Activated effector memory CD4-positive, alpha-beta T cell treated with Interleukin-2 at 50 U/mL for 16 hours (primary cell): ENCODE data around the gene RPS3A.
"Not testable (repeated sequence)": the region's sequence is repeated elsewhere in the genome, so short reads cannot be mapped to it uniquely, and the experiment has no call there.

ENCODE experiments used
- DNase-seq: peaks from one replicate; pipeline ENCODE4 v3.0.0-alpha.2; 2020

Gene RPS3A

DNA sequence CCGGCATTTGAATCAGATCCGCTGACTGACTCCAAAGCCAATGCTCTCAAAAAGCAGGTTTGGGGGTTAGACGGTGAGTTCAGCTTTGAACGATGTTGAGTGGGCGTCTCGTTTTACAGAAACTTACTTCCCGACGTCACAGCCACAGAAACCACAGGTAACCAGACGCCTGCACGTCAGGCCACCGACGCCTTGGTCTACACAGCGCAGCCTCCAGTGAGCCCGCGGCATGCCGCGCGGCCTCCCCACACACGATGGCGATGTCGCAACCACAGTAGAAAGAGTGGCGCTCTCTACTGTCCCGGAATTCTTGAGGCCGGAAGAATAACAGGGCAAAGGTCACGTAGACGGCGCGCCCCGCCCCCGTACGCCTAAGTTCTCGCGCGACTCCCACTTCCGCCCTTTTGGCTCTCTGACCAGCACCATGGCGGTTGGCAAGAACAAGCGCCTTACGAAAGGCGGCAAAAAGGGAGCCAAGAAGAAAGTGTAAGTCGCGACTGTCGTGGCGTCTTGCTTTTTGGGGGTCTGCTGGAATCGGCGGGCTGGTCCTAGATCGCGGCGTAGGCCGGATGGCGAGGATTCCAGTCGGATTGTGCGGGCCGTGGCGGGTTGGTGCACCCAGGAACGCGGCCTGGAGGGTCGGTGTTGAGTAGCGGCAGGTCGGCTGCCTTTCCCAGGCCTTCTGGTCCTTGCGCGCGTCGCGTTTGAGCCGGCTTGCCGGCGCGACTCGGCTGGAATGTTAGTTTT, at the start of gene RPS3A:
Gene RPS3A, plus strand, starts transcription at position 400 of the 747 bp plus-strand sequence. Its CDS starts 25 bp downstream, at position 425.
- DNase-seq = peak; percentile 99

DNA sequence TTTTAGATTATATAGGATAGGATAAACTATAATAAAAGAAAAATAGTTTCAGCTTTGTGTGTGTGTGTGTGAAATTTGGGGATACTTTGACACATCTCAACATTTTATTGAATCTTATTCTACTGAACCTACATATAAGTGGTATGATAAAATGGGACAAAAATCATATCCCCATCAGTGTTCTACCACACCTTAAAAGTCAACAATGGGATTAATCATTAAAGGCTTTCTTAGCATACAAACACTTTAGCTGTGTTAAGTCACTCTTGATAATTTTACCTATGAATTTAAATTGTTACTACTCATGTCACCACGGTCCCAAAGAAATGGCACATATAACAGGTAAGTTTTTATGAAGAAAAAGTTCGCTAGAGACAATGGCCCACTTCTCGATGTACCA, 46.6 kb upstream of the RPS3A start:
- DNase-seq = no peak

DNA sequence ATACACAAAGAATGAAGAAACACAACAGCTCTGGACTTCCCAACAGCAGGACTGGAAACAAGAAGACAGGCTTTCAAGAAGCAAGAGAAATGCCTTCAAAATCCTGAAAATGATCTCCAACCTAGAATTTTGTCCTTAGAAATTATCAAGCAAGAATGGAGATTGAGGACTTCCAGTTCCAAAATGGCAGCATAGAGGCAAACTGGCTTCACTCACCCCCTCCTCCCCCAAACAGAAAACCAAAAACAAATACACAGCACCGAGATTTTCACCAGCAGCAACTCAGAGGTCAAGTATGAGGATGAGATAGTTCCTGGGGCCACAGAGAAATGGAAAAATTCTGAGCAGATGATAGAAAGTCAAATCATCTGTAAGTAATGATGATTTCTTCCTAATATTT, 43.9 kb upstream of the RPS3A start:
- DNase-seq = no peak

DNA sequence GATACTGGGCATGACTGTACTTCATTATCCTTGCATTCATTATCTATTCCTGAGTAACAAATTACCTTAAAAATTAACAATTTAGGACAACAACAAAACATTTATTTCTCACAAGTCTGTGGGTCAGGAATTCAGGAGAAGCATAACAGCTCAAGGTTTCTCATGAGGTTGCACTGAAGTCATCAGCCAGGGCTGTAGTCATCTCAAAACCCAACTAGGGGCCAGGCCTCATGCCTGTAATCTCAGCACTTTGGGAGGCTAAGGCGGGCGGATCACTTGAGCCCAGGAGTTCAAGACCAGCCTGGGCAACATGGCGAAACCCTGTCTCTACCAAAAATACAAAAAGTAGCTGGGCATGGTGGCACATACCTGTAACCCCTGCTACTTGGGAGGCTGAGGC, 36.3 kb upstream of the RPS3A start:
- DNase-seq = not testable (repeated sequence)

DNA sequence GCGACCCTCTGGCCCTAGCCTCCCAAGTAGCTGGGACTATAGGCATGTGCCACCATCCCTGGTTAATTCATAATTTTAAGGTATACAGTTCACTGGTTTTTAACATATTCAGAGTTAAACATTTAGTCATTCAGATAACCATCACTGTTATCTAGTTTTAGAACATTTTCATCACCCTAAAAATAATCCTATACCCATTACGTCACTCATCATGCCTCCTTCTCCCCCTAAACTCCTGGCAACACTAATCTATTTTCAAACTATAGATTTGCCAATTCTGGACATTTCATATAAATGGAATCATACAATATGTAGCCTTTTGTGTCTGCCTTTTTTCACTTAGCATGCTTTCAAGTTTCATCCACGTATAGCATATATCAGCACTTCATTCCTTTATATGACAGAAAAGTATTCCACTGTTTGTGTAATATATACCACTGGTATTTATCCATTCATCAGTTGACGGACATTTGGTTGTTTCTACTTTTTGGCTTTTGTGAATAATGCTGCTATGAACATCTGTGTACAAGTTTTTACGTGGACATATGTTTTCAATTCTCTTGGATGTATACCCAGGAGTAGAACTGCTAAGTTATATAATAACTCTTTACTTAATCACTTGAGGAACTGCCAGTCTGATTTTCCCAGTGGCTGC, 32.0 kb upstream of the RPS3A start:
- no peak for DNase-seq

DNA sequence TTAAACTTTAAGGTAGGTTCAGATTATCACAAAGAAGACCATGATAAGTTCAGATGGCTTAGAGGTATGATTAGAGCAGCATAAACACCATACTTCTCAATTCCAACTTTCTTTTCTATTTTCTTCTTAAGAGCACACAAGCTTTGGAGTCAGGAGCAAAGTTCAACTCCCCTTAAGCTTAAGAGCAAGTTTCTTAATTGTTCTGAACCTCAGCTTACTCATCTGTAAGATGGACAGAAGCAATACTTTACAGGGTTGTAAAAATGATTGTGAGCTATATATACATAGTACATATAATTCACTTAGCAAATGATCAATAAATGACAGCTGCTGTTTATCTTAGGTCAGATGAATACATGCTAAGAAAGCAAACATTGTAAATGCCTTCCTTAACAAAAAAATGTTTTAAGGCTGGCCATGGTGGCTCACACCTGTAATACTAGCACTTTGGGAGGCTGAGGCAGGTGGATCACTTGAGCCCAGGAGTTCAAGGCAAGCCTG, 25.0 kb upstream of the RPS3A start:
- DNase-seq = no peak

DNA sequence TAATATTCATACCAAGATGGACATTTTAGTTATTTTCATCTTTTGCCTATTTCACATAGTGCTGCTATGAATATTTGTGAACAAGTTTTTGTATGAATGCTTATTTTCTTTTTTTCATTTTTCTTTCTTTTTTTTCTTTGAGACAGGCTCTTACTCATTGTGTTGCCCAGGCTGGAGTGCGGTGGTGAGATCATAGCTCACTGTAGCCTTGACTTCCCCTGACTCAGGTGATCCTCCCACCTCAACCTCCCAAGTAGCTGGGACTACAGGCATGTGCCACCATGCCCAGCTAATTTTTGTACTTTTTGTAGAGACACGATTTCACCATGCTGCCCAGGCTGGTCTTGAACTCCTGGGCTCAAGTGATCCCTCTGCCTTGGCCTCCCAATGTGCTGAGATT, 21.4 kb upstream of the RPS3A start:
- DNase-seq = not testable (repeated sequence)

DNA sequence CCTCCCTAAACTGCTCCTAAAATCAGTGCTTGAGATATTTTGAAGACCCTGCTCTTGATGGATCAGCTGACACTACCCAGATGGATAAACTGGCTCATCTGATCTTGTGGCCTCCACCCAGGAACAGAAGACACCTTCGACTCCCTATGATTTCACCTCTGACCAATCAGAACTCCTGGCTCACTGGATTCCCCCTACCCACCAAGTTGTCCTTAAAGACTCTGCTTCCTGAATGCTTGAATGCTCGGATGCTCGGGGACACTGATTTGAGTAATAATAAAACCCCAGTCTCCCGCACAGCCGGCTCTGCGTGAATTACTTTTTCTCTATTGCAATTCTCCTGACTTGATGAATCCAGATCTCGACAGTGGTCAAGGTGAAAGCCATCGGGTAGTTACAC, 12.0 kb upstream of the RPS3A start:
- DNase-seq = no peak

DNA sequence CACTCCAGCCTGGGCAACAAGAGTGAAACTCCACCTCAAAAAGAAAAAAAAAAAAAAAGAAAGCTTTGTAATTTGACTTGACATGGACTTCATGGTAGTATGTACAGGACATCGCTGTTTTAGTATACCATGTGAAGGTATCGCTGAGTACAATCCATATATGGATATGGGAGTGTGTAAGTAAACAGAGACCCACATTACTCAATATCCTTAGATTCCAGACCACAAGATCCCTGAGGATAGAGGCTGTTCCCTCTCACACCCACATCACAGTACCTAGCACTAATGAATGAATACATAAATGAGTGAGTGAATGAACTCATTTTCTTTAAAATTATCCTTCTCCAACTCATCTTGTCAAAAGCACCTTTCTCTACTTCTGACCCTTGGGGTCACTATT, 8.4 kb upstream of the RPS3A start:
- no peak for DNase-seq

DNA sequence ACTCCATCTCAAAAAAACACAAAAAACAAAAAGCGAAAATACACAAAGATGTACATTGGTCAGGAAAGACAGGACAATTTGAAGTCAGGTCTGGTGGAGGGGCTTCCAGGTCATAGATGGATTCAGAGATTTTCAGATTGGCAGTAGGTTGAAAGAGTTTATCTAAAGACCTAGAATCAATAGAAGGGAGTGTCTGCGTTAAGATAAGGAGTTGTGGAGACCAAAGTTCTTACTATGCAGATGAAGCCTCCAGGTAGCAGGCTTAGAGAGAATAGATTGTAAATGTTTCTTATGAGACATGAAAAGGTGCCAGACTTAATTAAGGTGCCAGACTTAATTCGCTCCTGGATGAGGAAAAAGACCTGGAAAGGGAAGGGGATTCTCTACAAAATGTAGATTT, 6.9 kb upstream of the RPS3A start:
- DNase-seq = no peak

DNA sequence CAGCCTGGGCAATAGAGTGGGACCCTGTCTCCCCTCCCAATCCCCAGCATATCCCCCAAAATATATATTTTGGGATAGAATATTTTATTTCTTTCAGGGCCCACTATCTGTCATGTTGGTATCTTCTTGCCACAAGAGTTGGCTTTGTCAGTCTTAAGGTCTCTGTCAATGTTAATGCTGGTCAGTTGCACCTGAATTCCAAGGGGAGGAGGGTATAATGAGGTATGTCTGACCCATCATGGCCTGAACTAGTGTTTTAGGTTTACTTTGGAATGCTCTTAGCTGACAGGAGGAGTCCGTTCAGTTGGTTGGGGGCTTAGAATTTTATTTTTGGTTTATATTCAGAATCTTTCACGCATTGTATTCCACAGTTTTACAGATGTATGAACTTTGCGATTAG, 6.2 kb upstream of the RPS3A start:
- no peak for DNase-seq

DNA sequence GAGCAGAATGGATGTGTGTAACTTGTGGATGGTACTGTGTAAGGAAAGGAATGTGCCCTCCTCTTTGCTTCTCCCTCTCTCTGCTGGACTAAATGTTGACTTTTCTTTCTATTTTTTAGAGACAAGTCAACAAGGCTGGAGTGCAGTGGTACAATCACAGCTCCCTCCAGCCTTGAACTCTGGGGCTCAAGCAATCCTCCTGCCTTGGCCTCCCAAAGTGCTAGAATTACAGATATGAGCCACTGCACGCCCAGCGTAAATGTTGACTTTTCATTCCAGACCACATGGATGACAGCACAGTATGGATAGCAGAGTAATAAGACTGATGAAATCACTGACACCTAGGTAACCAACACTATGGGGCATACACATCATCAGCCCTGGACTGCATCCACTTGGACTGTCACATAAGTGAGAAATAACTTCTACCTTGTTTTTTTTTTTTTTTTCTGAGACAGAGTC, 5.1 kb upstream of the RPS3A start:
- no peak for DNase-seq

DNA sequence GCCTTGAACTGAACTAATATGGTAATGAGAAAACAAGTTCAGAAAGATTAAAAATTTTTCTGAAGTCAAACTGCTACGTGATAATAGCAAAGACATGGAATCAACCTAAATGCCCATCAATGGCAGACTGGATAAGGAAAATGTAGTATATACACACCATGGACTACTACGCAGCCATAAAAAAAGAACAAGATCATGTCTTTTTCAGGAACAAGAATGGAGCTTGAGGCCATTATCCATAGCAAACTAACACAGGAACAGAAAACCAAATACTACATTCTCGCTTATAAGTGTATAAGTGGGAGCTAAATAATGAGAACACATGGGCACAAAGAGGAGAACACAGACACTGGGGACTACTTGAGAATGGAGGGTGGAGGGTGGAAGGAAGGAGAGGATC, 4.3 kb upstream of the RPS3A start:
- DNase-seq = no peak

DNA sequence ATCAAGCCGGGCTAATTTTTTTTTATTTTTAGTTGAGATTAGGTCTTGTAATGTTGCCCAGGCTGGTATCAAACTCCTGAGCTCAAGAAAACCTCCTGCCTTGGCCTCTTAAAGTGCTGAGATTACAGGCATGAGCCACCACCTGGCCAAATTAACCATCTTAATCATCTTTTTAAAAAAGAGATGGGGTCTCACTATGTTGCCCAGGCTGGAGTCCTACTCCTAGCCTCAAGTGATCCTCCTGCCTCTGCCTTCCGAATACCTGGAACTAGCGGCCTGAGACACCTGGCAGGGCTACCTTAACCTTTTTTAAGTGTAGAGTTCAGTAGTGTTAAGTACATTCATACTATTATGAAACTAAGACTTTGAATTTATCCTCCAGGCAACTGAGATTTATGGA, 1.7 kb upstream of the RPS3A start:
- no peak for DNase-seq

DNA sequence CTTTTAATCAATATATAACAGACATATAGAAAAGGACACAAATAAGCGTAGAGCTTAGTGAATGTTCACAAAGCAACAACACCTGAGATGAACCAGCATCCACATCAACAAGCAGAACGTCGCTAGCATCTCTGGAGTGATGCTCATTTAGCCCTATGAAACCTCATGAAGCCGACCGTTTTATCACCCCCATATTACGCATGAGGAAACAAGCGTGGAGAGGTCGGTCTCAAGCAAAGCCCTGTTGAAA, 524 bp upstream of the RPS3A start:
- DNase-seq = no peak

DNA sequence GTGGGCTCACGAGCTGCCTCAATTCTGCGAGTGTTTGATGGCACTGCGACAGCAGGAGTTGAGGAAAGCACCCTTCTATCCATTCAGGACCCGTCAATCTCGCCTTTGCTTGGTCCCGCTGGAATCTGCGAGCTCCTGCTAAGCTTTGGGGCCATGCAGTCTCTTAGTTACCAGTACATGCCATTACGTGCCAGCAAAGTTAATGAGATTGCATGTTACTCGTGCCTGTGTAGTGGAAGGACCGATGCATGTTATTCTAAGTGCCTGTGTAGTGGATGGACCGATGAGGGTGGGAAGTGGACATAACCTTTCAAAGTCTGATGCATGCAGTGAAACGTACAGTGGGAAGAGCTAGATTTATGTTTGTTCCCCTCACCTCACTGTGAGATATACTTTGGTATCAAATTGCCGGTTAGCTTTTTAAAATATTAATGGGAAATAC, 569 bp downstream of the RPS3A start:
- DNase-seq = no peak

DNA sequence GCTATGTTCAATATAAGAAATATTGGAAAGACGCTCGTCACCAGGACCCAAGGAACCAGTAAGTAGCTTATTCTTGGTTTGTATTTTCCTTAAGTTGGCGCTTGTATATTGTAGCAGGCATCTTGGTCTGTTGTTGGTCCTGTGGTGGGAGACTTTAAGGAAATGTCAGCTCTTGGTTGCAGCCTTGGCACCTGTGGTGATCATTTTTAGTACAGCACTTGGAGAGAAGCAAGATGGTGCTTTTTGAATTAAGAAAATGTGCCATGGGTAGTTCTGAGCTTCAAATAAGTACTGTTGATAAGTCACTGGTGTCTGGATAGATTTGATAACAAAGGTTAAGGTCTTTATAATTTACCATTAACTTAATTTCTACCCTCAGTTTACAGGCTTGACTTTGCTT, 1.1 kb downstream of the RPS3A start:
- DNase-seq = no peak

DNA sequence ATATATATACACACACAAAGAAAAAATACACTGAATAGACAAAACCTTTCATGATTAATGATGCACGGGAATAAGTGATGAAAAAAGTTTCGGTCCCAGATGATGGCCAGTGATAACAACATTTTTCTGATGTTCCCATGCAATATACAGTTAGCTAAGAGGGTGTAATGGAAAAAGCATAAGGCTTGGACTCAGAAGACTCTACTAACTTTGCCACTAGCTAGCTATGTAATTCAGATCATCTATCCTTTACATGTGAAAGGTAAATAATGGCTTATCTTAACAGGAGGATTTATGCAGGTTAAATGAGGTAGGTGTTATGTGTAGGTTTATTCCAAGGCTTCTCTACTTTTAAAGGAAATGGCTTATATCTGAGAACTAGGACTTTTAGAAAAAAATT, 4.3 kb downstream of the RPS3A start:
- no peak for DNase-seq

DNA sequence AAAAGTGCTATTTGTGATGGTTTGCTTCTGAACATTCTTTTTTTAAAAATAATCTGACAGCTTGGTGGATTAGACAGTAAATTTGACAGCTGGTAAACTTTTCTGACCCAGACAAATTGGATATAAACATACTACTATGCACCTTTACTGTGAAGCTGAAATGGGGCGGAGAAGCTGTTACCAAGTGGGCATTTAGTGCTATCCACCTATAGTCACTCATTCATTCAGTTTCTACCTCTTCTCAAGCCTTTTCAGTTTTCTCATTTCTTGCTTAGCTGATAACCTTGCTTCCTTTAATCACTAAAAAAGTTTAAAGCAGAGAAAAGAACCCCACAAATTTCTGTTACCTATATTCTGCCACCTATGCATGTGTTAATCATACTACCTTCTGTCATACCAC, 5.2 kb downstream of the RPS3A start:
- no peak for DNase-seq

DNA sequence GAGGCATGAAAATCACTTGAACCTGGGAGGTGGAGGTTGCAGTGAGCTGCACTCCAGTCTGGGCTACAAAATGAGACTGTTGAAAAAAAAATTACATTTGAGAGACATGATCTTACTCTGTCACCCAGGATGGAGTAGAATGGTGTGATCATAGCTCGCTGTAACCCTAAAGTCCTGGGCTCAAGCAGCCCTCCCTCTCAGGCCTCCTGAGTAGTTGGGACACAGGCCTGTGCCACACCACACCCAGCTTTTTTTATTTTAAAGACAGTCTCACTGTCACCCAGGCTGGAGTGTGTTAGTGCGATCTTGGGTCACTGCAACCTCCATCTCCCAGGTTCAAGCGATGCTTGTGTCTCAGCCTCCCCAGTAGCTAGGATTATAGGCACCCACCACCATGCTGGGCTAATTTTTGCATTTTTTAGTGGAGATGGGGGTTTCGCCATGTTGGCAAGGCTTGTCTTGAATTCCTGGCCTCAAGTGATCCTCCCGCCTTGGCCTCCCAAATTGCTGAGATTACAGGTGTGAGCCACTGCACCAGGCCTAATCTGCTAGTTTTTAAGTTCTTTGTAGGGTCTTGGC, 6.1 kb downstream of the RPS3A start:
- DNase-seq = no peak

DNA sequence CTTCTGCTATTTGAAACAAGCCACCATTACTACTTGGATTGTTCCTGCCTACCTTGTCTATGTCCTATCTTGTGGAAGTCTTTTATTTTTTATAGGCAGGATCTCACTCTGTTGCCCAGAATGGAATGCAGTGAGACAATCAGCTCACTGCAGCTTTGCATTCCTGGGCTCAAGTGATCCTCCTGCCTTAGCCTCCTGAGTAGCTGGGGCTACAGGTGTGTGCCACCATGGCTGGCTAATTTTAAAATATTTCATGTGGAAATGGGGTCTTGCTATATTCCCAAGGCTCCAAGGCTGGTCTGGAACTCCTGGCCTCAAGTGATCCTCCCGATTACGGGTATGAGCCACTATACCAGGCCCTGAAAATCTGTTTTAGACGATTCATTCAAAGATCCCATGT, 7.6 kb downstream of the RPS3A start:
- no peak for DNase-seq

DNA sequence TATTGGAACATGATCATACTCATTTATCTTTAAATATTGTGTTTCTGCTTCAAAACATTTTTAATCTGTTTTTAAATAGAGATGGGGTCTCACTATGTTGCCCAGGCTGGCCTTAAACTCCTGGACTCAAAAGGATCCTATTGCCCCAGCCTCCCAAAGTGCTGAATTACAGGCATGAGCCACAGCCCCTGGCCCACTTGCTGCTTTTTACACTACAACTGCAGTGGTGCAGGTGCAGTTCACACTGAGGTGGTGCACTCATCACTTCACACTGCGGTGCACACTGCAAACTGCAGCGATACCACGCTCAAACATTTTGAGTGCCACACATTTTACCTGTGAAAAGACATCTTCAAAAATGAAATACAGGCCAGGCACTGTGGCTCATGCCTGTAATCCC, 10.8 kb downstream of the RPS3A start:
- no peak for DNase-seq

DNA sequence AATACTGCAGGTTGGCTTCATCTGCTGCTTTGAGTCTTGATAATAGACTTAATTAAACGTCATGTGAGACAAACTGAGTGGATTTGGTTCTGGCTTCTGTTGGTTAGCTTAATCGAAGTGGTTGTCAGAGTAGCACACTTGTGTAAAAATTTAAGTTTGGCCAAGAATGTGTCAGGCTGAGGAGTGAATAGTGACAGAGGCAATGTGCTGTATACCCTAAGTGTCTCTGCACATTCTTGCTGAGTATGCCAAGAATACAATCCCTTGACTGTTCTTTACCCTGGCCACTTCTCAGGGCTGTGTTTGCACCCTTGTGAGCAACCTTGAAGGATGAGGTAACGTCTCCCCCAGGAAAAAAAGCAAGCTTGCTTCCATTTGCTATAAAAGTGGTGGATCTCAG, 14.9 kb downstream of the RPS3A start:
- no peak for DNase-seq

DNA sequence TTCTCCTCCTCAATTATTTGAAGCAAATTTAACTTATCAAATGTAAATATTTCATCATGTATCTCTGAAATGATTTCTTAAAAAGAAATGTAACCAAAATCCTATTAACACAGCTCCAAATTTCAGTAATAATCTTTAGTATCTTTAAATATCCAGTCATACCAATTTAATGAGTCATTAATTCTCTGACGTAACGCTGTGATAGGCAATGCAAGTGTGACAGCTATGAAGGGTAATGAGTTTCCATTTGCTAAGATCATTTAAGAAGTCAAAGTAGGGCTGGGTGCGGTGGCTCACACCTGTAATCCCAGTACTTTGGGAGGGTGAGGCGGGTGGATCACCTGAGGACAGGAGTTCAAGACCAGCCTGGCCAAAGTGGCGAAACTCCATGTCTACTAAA, 15.6 kb downstream of the RPS3A start:
- DNase-seq = no peak
